GM12878 (cell line): ENCODE data around the gene RCAN2. TPM values are rescaled to one million over a fixed set of nuclear protein-coding genes. Genes with fewer than 3 reads are reported as not detected.

Source experiments
- ATAC-seq: fragments of 200-7000 bp; cut with Tn5 transposase; 3 replicates; pipeline ENCODE4 v1.9.1; 2020; ENCODE audit warnings: mild to moderate bottlenecking, moderate library complexity
- BruUV-seq: library from RNA; stranded (reverse); fragments of 400-500 nt; replicated peaks from 2 replicates; lab custom pipeline; 2021; lab: Mats Ljungman, UMichigan
- CTCF ChIA-PET: fragments of 300-600 bp; sonication (Branson Sonifier 250); formaldehyde crosslinking; extraction: SDS; loops from one replicate; lab custom pipeline; 2021; ENCODE audit warnings: inconsistent platforms; lab: Yijun Ruan, JAX
- POLR2A ChIA-PET: fragments of 350-600 bp; formaldehyde crosslinking; extraction: SDS; loops from one replicate; lab custom pipeline; 2021; ENCODE audit warnings: inconsistent platforms; lab: Charles Lee
- RAD21 ChIA-PET: fragments of 300-600 bp; sonication (Branson Sonifier 250); formaldehyde crosslinking; loops from one replicate; lab custom pipeline; 2023; ENCODE audit warnings: antibody characterized with exemption; ENCODE audit not compliant: unreplicated experiment; lab: Charles Lee
- SMC1A ChIA-PET: fragments of 300-600 bp; sonication (Branson Sonifier 250); formaldehyde crosslinking; loops from one replicate; lab custom pipeline; 2023; ENCODE audit not compliant: unreplicated experiment, uncharacterized antibody; lab: Charles Lee
- DNase-seq: peaks from one replicate; pipeline ENCODE4 v3.0.0-alpha.2; 2011; ENCODE audit warnings: low read depth, low spot score
- FAIRE-seq: peaks from 3 replicates; lab custom pipeline; 2011; peaks lifted over from hg19 to GRCh38; lab: Jason Lieb, UNC
- H2AFZ ChIP-seq: 2 replicates; pipeline ENCODE4 v1.6.0; 2011; ENCODE audit warnings: low read depth, low read length, control low read depth; ENCODE audit not compliant: control insufficient read depth
- H3K27ac ChIP-seq: 2 replicates; pipeline ENCODE4 v1.5.1; 2011; ENCODE audit warnings: control low read depth; ENCODE audit not compliant: control insufficient read depth, insufficient read depth
- H3K27me3 ChIP-seq, 2 experiments: replicated peaks in 1 of 2; 2 replicates each; pipeline versions ENCODE4 v1.6.0 to v1.6.1; 2011; ENCODE audit warnings: low read length in 1 of 2; ENCODE audit not compliant: control insufficient read depth in 2 of 2, insufficient read depth in 2 of 2
- H3K36me3 ChIP-seq, 2 experiments: 2 replicates each; pipeline ENCODE4 v1.5.1; 2011; ENCODE audit warnings: low read length in 1 of 2; ENCODE audit not compliant: control insufficient read depth in 2 of 2, insufficient read depth in 2 of 2
- H3K4me1 ChIP-seq: 2 replicates; pipeline ENCODE4 v1.6.1; 2011; ENCODE audit warnings: mild to moderate bottlenecking, low read length, moderate library complexity, mixed read lengths; ENCODE audit not compliant: control insufficient read depth, insufficient read depth
- H3K4me2 ChIP-seq: 2 replicates; pipeline ENCODE4 v1.6.0; 2011; ENCODE audit warnings: control low read depth; ENCODE audit not compliant: control insufficient read depth, insufficient read depth
- H3K4me3 ChIP-seq: fragments of 200-600 bp; sonication (generic); 2 replicates; pipeline ENCODE4 v1.5.1; 2016
- H3K79me2 ChIP-seq: 2 replicates; pipeline ENCODE4 v1.6.0; 2011; ENCODE audit warnings: low read length; ENCODE audit not compliant: control insufficient read depth, insufficient read depth
- H3K9ac ChIP-seq: 2 replicates; pipeline ENCODE4 v1.8.0; 2011; ENCODE audit warnings: low read length, control low read depth, mixed read lengths; ENCODE audit not compliant: control insufficient read depth, insufficient read depth
- H3K9me3 ChIP-seq: replicated peaks from 3 replicates; pipeline ENCODE4 v1.5.1; 2011; ENCODE audit warnings: mild to moderate bottlenecking, low read length; ENCODE audit not compliant: control insufficient read depth, insufficient read depth
- H4K20me1 ChIP-seq: 2 replicates; pipeline ENCODE4 v1.6.0; 2011; ENCODE audit not compliant: control insufficient read depth, insufficient read depth
- BHLHE40 ChIP-seq, 2 experiments: fragments of 450-650 bp in 1 of 2; IDR thresholded peaks; 2 replicates each; pipeline ENCODE4 v1.6.1; 2011 to 2017; ENCODE audit warnings: low read depth in 2 of 2, borderline replicate concordance in 1 of 2, improper control_type of control experiment in 1 of 2, low read length in 1 of 2, mild to moderate bottlenecking in 1 of 2
- CREM ChIP-seq: IDR thresholded peaks from 2 replicates; pipeline ENCODE4 v1.6.1; 2014; ENCODE audit warnings: antibody characterized with exemption, low read depth
- FOS ChIP-seq: IDR thresholded peaks from 3 replicates; pipeline ENCODE4 v1.6.1; 2011; ENCODE audit warnings: borderline replicate concordance; ENCODE audit not compliant: insufficient read length; ENCODE audit errors: extremely low read depth
- IKZF2 ChIP-seq, 2 experiments: fragments of 450-650 bp; IDR thresholded peaks; 2 replicates each; pipeline ENCODE4 v1.6.1; 2017; ENCODE audit warnings: mild to moderate bottlenecking in 2 of 2, moderate library complexity in 2 of 2
- NFYB ChIP-seq: IDR thresholded peaks from 2 replicates; pipeline ENCODE4 v1.6.1; 2011; ENCODE audit warnings: low read depth, mild to moderate bottlenecking, low read length, improper control_type of control experiment, moderate library complexity; ENCODE audit not compliant: insufficient read depth
- PML ChIP-seq: IDR thresholded peaks from 2 replicates; pipeline ENCODE4 v1.6.1; 2012; ENCODE audit warnings: low read length, inconsistent platforms
- SPI1 ChIP-seq: IDR thresholded peaks from 2 replicates; pipeline ENCODE4 v1.6.1; 2011; ENCODE audit warnings: low read depth, mild to moderate bottlenecking, low read length, moderate library complexity, borderline replicate concordance; ENCODE audit not compliant: insufficient read depth
- WGBS: methylation state at CpG from one replicate; pipeline ENCODE4 v1.1.6; 2016; ENCODE audit warnings: low lambda C conversion rate; ENCODE audit not compliant: insufficient replicate concordance, insufficient coverage; ENCODE audit errors: missing lambda C conversion rate; 5-methylcytosine and 5-hydroxymethylcytosine counted together
- in situ Hi-C: fragments of 300-500 bp; cut with MboI; formaldehyde crosslinking; loops from 9 replicates; pipeline ENCODE4 v1.14.3; 2018; ENCODE audit warnings: mixed read lengths
- intact Hi-C: fragments of 100-400 bp; cut with micrococcal nuclease; formaldehyde crosslinking; loops from one replicate; pipeline ENCODE4 v1.14.2; 2022; ENCODE audit not compliant: unreplicated experiment
- polyA plus RNA-seq, 11 experiments: library from polyadenylated mRNA; depleted of rRNA in 4 of 11; unstranded in 6 of 11; stranded (reverse) in 5 of 11; fragments of >200 nt; fragmentation: Nextera tagmentation in 4 of 11; fragmentation: Illumina TruSeq in 1 of 11; extraction: Ambion mirVana in 4 of 11; extraction: Trizol in 1 of 11; gene quantifications; 1 replicate in 1 of 11; 2 replicates in 10 of 11; pipeline versions ENCODE4 v1.2.1 to v1.2.3, GENCODE V29; 2011 to 2016; ENCODE audit warnings: inconsistent platforms in 2 of 11, missing spikeins in 2 of 11, low read depth in 1 of 11
- total RNA-seq, 4 experiments: library from RNA; depleted of rRNA in 3 of 4; stranded (reverse); fragments of >200 nt in 3 of 4; fragmentation: Illumina TruSeq in 1 of 4; extraction: Trizol in 1 of 4; gene quantifications; 2 replicates each; pipeline versions ENCODE4 v1.2.1 to v1.2.3, GENCODE V29; 2013 to 2021
- TF ChIP-seq, protein P1 (sequence below): IDR thresholded peaks from 2 replicates; pipeline ENCODE4 v1.6.1; 2012; ENCODE audit warnings: improper control_type of control experiment, low read depth, low read length; ENCODE audit not compliant: insufficient replicate concordance

Gene RCAN2
- total and polyA plus RNA-seq, 10 of the 15 experiments (the other 5 are each of a cell fraction or from before 2014, with no cell fraction given), result 0.06 TPM; not detected in 9

GRCh38 chr6:46356543-46356942 lies 134.7 kb downstream of the RCAN2 start:
- no peak overlapping the region for H3K4me3 ChIP-seq
- WGBS, result 44% methylated on average over 5 of the region's 5 CpGs
- no peaks in the 10 kb centered on the region for H3K79me2 ChIP-seq
- H4K20me1 ChIP-seq, result no peaks in the 10 kb centered on the region
- H3K36me3 ChIP-seq, result no peaks in the 10 kb centered on the region
- DNase-seq (no peak), ATAC-seq (no peak)
- BruUV-seq, result no TSS peak
- ChIA-PET SMC1A (no interaction called here), POLR2A (no interaction called here), RAD21 (no interaction called here)
- H3K4me1 ChIP-seq, result no peaks in the 10 kb centered on the region
- no peak overlapping the region for H2AFZ ChIP-seq
- no peak overlapping the region for H3K27ac ChIP-seq
- H3K9me3 ChIP-seq, result no peaks in the 10 kb centered on the region
- intact Hi-C loops, result no loop called here
- no peak overlapping the region for H3K4me2 ChIP-seq
- H3K9ac ChIP-seq, result no peak overlapping the region
- no peak for TF ChIP-seq BHLHE40 (IDR thresholded peaks at IDR 0.05; ENCODE audit: borderline replicate concordance in 1 of 2, low read depth in 2 of 2, low read length in 1 of 2)
- TF ChIP-seq PML, result no peak
- no peak for TF ChIP-seq IKZF2 (IDR thresholded peaks at IDR 0.05)
- TF ChIP-seq FOS, result no peak
- peak; percentile 75 for TF ChIP-seq SPI1
- no peak for TF ChIP-seq CREM
- TF ChIP-seq, protein P1, sequence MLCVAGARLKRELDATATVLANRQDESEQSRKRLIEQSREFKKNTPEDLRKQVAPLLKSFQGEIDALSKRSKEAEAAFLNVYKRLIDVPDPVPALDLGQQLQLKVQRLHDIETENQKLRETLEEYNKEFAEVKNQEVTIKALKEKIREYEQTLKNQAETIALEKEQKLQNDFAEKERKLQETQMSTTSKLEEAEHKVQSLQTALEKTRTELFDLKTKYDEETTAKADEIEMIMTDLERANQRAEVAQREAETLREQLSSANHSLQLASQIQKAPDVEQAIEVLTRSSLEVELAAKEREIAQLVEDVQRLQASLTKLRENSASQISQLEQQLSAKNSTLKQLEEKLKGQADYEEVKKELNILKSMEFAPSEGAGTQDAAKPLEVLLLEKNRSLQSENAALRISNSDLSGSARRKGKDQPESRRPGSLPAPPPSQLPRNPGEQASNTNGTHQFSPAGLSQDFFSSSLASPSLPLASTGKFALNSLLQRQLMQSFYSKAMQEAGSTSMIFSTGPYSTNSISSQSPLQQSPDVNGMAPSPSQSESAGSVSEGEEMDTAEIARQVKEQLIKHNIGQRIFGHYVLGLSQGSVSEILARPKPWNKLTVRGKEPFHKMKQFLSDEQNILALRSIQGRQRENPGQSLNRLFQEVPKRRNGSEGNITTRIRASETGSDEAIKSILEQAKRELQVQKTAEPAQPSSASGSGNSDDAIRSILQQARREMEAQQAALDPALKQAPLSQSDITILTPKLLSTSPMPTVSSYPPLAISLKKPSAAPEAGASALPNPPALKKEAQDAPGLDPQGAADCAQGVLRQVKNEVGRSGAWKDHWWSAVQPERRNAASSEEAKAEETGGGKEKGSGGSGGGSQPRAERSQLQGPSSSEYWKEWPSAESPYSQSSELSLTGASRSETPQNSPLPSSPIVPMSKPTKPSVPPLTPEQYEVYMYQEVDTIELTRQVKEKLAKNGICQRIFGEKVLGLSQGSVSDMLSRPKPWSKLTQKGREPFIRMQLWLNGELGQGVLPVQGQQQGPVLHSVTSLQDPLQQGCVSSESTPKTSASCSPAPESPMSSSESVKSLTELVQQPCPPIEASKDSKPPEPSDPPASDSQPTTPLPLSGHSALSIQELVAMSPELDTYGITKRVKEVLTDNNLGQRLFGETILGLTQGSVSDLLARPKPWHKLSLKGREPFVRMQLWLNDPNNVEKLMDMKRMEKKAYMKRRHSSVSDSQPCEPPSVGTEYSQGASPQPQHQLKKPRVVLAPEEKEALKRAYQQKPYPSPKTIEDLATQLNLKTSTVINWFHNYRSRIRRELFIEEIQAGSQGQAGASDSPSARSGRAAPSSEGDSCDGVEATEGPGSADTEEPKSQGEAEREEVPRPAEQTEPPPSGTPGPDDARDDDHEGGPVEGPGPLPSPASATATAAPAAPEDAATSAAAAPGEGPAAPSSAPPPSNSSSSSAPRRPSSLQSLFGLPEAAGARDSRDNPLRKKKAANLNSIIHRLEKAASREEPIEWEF, result no peak
- no peak for TF ChIP-seq NFYB
- TF ChIP-seq, all 136 proteins: peak for 1
- in situ Hi-C loops, result no loop called here
- no peak for FAIRE-seq
- no peaks in the 10 kb centered on the region for H3K27me3 ChIP-seq
- CTCF ChIA-PET, result no interaction called here
